ENCODE measurements around the gene RDH12.

Gene RDH12

DNA sequence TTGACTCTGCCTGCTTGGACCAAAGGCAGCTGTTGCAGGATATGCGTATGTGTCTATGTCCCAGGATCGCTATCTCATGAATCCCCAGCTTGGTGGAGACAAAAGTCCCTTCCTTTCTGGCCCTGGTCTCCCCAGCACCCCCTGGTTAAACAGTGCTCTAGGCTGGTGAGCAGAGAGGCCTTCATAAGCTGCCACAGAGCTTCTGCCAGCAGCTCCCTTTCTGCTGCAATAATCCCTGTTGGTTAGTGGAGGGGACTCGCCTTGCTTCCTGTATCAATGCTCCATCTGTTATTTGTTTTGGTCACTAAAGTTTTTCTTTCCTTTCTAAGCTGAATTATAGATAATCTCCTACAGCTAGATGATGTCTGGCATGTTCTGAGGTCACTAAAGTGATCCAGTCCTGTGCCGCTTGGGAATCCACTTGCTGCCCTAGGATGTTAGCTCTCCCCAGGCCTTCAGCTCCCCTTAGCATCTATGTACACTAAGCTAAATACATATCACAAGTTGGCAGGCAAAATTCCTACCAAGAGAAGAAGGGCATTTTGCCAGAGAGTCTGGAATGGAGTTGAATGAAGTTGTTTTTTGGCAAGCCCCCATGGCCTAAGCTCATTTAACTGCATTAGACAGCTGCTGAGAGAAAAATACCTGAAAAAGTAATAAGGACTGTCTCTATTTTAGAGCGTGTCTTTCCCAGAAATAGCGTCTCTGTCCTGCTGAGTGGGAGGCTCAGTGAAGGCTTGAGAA is 47.8 kb downstream of the RDH12 start:
- DNase-seq (ENCODE audit: low read depth): no peak

DNA sequence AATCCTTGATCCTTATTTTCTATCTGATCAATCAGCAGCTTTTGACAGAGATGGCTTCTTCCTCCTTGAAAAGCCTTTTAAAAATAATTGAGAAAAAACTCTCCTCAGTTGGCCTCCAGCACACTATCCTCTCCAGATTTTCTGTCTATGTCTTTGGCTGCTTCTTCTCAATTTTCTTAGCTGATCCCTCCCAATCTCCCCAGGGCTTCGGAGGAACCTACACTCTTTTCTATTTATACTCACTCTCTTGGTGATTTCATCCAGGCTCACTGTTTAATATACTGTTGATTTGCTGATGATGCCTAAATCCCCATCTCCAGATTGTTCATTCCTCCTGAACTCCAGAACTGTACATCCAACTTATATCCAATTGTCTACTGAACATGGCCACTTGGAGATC is 54.8 kb downstream of the RDH12 start:
- DNase-seq (ENCODE audit: low read depth): no peak

DNA sequence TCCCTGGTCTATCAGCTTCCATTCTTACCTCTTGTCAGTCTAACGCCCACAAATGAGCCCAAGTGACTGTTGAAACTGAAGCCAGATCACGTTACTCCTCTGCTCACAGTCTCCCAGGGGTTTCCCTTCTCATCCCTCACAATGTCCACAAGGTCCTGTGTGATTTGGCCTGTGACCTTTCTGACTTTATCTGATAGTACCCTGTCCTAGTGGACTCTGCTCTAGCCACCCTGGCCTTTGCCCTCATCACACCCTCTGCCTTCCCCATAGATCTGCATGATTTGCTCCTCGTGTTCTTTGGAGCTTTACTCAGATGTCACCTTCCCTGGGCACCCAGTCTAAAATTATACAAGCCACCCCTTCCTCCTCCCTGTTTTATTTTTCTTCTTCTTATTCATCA is 55.5 kb downstream of the RDH12 start:
- no peak for DNase-seq (ENCODE audit: low read depth)

DNA sequence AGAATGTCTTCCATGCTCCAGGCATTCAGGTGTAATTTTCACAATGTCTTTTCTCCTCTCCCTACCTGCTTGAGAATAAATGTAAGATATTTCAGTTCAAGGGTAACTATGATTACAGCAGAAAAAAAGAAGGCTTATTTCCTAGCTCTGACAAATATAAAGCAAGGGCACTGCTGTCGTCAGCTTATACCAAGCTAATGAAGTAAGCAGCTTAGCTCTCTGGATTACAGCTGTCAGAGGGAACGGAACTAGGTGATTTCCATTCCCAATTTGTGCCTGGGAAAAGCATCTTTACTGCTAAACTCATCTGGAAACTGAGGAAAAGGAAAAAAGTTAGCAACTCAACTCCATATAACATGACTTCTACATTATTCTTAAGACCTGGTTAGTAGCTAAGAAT is 58.2 kb downstream of the RDH12 start:
- no peak for DNase-seq (ENCODE audit: low read depth)

- peak; percentile 26 for DNase-seq (ENCODE audit: low read depth)
These were observed 60.4 kb downstream of the RDH12 start for GRCh38 chr14:67762051-67762450.

DNA sequence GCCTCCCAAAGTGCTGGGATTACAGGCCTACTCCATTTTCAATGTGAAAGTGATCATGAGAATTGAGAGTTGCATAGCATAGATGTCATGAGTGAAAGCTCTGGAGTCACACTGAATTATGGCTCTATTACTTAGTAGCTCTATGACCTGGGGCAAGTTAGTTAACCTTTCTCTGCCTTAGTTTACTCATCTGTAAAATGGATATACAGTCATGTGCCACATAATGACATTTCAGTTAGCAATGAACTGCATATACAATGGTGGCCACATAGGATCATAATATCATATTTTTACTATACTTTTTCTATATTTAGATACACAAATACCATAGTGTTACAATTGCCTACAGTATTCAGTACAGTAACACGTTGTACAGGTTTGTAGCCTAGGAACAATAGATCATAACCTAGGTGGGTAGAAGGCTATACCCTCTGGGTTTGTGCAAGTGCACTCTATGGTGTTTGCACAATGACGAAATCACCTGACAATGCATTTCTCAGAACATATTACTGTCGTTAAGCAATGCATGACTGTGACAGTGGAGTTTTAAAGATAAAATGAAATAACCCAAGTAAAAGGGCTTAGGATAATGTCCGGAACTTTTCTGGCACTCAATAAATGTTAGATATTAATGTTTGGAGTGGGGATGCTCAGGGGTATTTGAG is 61.6 kb downstream of the RDH12 start:
- no peak for DNase-seq (ENCODE audit: low read depth)

- DNase-seq (ENCODE audit: low read depth): no peak
These were observed 62.8 kb downstream of the RDH12 start for GRCh38 chr14:67764496-67764895.

GRCh38 chr14:67765192-67765834 is 63.6 kb downstream of the RDH12 start:
- DNase-seq (ENCODE audit: low read depth): no peak

DNA sequence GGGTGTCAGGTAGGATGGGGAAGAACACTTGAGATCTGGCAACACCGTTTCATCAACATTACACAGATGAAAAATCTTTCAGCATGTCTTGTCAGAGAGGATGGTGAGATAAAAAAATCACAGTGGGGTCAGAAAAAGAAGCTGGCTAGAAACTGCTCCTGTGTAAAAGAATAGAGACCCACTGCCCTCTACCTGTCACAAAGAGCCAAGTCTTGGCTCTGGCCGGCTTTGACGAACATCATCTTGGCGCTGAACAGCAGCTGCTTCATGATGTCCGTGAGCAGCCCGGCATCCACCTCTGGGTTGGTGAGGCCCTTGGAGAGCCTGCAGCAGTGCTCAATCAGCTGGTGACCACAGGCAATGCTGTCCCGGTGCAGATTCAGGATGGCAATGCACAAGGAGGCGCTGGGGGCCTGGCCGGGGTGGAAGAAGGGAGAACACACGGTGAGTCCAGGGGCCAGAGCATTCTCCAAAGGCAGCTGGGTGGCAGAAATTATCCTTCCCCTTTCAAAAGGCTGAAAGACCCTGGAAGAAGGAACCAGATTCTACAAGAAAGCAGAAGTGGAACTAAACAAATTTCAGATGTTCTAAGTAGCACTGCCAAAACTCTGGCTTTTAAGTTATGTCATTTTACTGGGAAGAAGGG is 64.5 kb downstream of the RDH12 start:
- no peak for DNase-seq (ENCODE audit: low read depth)

GRCh38 chr14:67768219-67768618 is 66.5 kb downstream of the RDH12 start:
- DNase-seq (ENCODE audit: low read depth): no peak

DNA sequence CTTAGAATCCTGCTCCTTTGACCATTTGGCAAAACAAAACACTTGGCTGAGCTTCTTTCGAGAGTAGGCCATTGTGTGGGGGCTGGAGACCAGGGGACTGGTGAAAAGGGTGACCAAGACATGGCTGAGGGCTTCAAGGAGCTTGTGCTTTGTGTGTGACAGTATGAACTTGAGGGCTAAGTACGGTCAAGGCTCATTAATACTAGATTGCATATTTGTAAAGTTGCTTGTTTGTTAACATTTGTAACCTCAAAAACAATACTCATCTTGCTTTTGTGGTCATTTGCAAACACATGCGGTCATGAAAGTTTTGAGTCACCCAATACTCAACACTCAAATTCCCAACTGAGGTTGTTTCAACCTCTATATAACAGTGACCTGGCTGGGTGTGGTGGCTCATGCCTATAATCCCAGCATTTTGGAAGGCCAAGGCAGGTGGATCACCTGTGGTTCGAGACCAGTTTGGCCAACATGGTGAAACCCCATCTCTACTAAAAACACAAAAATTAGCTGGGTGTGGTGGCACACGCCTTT is 72.2 kb downstream of the RDH12 start:
- DNase-seq (ENCODE audit: low read depth): no peak

DNA sequence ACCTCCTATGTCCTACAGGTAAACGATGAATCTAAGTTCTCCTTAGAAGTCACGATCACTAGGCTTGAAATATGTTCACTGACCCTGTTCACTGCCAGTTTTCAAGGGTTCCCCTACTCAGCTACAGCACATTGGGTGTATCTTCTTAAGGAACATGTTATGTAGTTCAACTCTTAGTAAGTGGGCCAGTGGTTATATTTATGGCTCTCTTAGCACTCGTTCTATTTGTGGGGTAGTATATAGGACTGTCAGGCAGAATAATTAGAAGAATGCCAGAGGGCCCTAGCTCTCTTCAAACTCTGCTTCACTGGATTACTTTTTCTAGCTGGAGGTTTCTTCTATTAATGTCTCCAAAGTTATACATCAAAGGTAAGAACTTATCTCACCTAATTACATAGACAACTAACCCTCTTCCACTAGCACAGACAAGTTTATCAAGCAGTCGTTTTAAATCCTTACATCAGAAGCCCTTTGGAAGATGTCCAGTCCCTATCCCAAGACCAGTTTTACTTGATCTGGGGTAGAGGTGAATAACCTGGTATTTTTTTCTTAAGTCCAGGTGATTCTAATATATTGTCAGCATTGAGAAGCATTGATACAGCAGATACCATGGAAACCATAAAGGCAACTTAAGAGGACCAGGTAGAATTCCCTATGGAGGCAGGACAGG is 75.1 kb downstream of the RDH12 start:
- DNase-seq (ENCODE audit: low read depth): no peak

GRCh38 chr14:67778792-67779191 is 77.1 kb downstream of the RDH12 start:
- DNase-seq (ENCODE audit: low read depth): no peak

DNA sequence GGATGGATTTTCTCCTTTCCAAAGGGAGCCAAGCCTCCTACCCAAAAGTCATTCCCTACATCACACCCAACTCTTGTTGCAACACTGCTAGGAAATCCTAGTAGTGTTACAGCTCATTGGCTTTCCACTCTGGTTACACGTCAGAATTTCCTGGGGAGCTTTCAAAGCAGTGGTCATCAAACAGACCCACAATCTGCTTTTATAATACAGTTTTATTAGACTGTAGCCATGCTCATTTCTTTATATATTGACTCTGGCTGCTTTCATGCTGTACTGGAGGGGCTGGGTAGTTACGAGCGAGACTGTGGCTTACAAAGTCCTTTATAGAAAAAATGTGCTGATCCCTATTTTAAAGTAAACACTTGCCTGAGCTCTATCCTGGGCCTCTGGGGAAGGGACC is 80.4 kb downstream of the RDH12 start:
- DNase-seq (ENCODE audit: low read depth): no peak

Measured in CMK (cell line).